Suprapubic skin (tissue), 4 donors: ENCODE measurements around the gene DOK4. TPM values are rescaled to one million over a fixed set of nuclear protein-coding genes. Genes with fewer than 3 reads are reported as not detected.

Experiments
- DNase-seq, 2 donors: peaks; one replicate each; pipeline ENCODE4 v3.0.0-alpha.2; 2019; ENCODE audit warnings: low spot score in 2 of 2
- H3K27ac ChIP-seq: fragments of 200-600 bp; sonication (generic); one replicate; pipeline ENCODE4 v1.5.1; 2019
- H3K27me3 ChIP-seq: fragments of 200-600 bp; sonication (generic); one replicate; pipeline ENCODE4 v1.5.1; 2019
- H3K36me3 ChIP-seq: fragments of 200-600 bp; sonication (generic); one replicate; pipeline ENCODE4 v1.5.1; 2019
- H3K4me1 ChIP-seq: fragments of 200-600 bp; sonication (generic); one replicate; pipeline ENCODE4 v1.5.1; 2019
- H3K4me3 ChIP-seq: fragments of 200-600 bp; sonication (generic); one replicate; pipeline ENCODE4 v1.5.1; 2019; ENCODE audit warnings: mild to moderate bottlenecking
- H3K9me3 ChIP-seq: fragments of 200-600 bp; sonication (generic); one replicate; pipeline ENCODE4 v1.5.1; 2019
- EP300 ChIP-seq: sonication (generic); formaldehyde crosslinking; IDR thresholded peaks from one replicate; pipeline ENCODE4 v1.6.1; 2017; ENCODE audit warnings: antibody characterized with exemption
- POLR2A ChIP-seq, 2 donors: fragments of 450-650 bp; IDR thresholded peaks; one replicate each; pipeline ENCODE4 v1.6.1; 2017; ENCODE audit warnings: antibody characterized with exemption in 2 of 2, mild to moderate bottlenecking in 2 of 2, moderate library complexity in 2 of 2
- POLR2AphosphoS5 ChIP-seq, 3 donors: sonication (generic); formaldehyde crosslinking; IDR thresholded peaks; one replicate each; pipeline ENCODE4 v1.6.1; 2017; ENCODE audit warnings: antibody characterized with exemption in 3 of 3
- WGBS: methylation state at CpG from one replicate; pipeline ENCODE4 v1.1.5; 2018; 5-methylcytosine and 5-hydroxymethylcytosine counted together
- total RNA-seq, 4 donors: library from RNA; depleted of rRNA; stranded (reverse); fragments of >200 nt; gene quantifications; one replicate each; pipeline ENCODE4 v1.1.0, GENCODE V29; 2016
- TF ChIP-seq, protein P1 (sequence below), 2 donors: fragments of 200-600 bp in 1 of 2; fragments of 450-650 bp in 1 of 2; sonication (generic) in 1 of 2; IDR thresholded peaks; one replicate each; pipeline ENCODE4 v1.5.1; 2016 to 2019; ENCODE audit warnings: antibody characterized with exemption in 2 of 2, mild to moderate bottlenecking in 1 of 2, moderate library complexity in 1 of 2

Gene DOK4
- total RNA-seq, 4 donors from 2014 or later: 29.8 to 66.8 (median 51.3) TPM

DNA sequence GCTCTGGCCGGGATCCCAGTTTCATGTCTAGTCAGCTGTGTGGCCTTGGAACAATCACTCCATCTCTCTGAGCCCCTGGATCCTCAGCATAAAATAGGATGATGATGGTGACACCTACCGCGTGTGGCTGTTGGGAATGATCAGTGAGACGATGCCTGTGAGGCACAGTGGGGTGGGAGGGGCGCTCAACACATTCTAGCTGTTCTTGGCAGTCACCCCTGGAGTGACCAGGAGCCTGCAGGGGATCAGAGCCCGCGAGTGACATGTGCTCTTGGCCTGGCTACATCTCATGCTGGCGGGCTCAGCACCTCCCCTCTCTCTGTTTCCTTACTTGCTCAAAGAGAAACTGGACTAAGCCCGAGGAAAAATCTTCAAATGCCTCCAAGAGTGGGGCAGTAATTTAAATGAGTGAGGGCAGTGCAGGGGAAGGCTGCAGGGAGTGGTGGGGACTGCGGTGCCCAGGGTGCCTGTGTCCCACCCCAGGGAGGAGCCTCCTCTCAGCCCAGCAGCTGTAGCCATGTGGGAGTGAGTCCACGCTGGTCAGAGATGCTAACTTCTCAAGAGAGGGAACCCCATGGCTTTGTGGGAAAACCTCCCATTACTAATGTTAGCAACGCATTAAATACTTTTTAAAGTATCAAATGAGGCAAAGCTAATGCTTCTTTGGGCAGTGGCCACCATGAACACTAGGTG lies 23.1 kb upstream of the DOK4 start:
- WGBS: 68% methylated on average over 9 of the region's 12 CpGs
- no peak overlapping the region for H3K4me3 ChIP-seq
- no peak overlapping the region for H3K27ac ChIP-seq
- no peaks in the 10 kb centered on the region for H3K27me3 ChIP-seq
- H3K9me3 ChIP-seq: no peaks in the 10 kb centered on the region
- H3K36me3 ChIP-seq: peaks cover 6% of the 10 kb centered on the region
- no peaks in the 10 kb centered on the region for H3K4me1 ChIP-seq
- DNase-seq: no peak
- no peak for TF ChIP-seq POLR2AphosphoS5 (IDR thresholded peaks at IDR 0.05)
- TF ChIP-seq EP300: no peak
- no peak for TF ChIP-seq POLR2A (IDR thresholded peaks at IDR 0.05)
- TF ChIP-seq, protein P1, sequence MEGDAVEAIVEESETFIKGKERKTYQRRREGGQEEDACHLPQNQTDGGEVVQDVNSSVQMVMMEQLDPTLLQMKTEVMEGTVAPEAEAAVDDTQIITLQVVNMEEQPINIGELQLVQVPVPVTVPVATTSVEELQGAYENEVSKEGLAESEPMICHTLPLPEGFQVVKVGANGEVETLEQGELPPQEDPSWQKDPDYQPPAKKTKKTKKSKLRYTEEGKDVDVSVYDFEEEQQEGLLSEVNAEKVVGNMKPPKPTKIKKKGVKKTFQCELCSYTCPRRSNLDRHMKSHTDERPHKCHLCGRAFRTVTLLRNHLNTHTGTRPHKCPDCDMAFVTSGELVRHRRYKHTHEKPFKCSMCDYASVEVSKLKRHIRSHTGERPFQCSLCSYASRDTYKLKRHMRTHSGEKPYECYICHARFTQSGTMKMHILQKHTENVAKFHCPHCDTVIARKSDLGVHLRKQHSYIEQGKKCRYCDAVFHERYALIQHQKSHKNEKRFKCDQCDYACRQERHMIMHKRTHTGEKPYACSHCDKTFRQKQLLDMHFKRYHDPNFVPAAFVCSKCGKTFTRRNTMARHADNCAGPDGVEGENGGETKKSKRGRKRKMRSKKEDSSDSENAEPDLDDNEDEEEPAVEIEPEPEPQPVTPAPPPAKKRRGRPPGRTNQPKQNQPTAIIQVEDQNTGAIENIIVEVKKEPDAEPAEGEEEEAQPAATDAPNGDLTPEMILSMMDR (IDR thresholded peaks at IDR 0.05): no peak

GRCh38 chr16:57508035-57508425 lies 21.7 kb upstream of the DOK4 start:
- H3K27ac ChIP-seq: no peak overlapping the region
- peaks cover 6% of the 10 kb centered on the region for H3K36me3 ChIP-seq
- no peak overlapping the region for H3K4me3 ChIP-seq
- H3K27me3 ChIP-seq: no peaks in the 10 kb centered on the region
- no peaks in the 10 kb centered on the region for H3K9me3 ChIP-seq
- H3K4me1 ChIP-seq: no peaks in the 10 kb centered on the region
- no peak for DNase-seq
- WGBS: 67% methylated on average over 3 of the region's 3 CpGs
- no peak for TF ChIP-seq POLR2A (IDR thresholded peaks at IDR 0.05)
- TF ChIP-seq, protein P1 (IDR thresholded peaks at IDR 0.05): no peak
- no peak for TF ChIP-seq POLR2AphosphoS5 (IDR thresholded peaks at IDR 0.05)
- TF ChIP-seq EP300: no peak

DNA sequence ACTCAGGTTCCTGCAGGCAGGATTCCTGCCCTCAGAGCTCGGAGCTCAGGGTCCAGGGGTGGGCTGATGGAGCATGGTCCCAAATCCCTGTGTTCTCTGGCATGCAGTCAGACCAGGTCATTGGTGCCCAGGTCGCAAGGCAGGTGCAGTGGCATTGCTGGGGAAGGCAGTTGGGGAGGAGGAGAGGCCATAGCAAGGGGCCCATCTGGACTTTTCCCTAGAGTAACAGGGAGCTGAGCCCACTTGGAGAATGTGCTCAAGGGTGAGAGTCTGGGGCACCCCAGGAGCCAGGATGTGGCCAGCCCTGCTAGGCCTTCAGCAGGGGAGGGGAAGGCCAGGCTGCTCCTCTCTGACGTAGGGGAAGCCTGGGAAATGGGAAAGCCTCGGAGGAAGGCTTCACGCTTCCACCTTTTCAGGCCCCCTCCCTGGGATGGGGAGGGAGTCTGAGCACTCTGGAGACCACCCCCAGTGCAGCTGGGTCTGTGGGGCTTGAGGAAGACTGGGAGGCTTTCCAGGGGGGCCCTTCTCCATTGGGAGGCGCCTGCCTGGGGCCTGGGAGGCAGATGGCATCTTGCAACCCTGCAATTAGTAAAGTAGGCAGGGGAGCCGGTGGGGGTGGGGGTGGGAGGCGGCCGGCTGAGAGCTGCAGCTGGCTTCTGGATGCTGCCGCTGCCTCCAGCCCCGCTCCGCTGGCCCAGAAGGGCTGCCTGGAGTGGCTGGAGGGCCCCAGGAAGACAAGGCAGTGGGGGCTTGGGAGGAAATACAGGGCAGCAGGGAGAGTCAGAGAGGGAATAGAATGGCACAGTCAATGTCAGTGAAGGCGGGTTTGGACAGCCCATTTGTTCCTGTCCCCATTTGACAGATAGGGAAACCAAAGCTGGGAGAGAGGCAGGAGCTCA lies 21.1 kb upstream of the DOK4 start:
- peaks cover 3% of the 10 kb centered on the region for H3K36me3 ChIP-seq
- WGBS: 80% methylated on average over 11 of the region's 13 CpGs
- no peak overlapping the region for H3K27ac ChIP-seq
- TF ChIP-seq POLR2A (IDR thresholded peaks at IDR 0.05) (no peak), EP300 (no peak), POLR2AphosphoS5 (IDR thresholded peaks at IDR 0.05) (no peak)
- TF ChIP-seq, protein P1 (IDR thresholded peaks at IDR 0.05): no peak
- H3K9me3 ChIP-seq: no peaks in the 10 kb centered on the region
- H3K4me3 ChIP-seq: no peak overlapping the region
- DNase-seq: no peak
- H3K4me1 ChIP-seq: no peaks in the 10 kb centered on the region
- H3K27me3 ChIP-seq: no peaks in the 10 kb centered on the region

DNA sequence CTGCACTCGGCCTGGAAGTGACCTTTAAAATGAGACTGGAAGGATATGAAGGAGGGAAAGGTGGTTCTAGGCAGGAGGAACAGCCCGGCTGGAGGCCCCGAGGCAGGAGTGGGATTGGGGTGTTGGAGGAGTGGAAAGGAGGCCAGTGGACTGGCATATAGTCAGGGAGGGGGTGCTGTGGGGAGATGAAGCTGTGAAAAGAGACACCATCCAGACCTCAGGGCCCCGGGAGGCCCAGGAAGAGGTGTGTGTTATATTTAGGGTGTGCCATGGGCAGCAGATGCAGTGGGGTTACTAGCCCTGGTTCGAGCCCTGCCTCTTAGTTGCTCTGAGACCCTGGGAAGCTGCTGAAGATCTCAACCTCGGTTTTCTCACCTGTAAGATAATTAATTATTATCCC lies 18.9 kb upstream of the DOK4 start:
- no peak overlapping the region for H3K4me3 ChIP-seq
- DNase-seq: no peak
- no peaks in the 10 kb centered on the region for H3K4me1 ChIP-seq
- no peaks in the 10 kb centered on the region for H3K9me3 ChIP-seq
- WGBS: 78% methylated on average over 6 of the region's 6 CpGs
- no peak for TF ChIP-seq POLR2A (IDR thresholded peaks at IDR 0.05)
- TF ChIP-seq EP300: no peak
- no peak for TF ChIP-seq POLR2AphosphoS5 (IDR thresholded peaks at IDR 0.05)
- TF ChIP-seq, protein P1 (IDR thresholded peaks at IDR 0.05): no peak
- H3K27ac ChIP-seq: no peak overlapping the region
- H3K27me3 ChIP-seq: no peaks in the 10 kb centered on the region
- H3K36me3 ChIP-seq: no peaks in the 10 kb centered on the region

GRCh38 chr16:57504491-57504890 lies 18.2 kb upstream of the DOK4 start:
- H3K36me3 ChIP-seq: no peaks in the 10 kb centered on the region
- DNase-seq: no peak
- TF ChIP-seq EP300 (no peak), POLR2A (IDR thresholded peaks at IDR 0.05) (no peak), POLR2AphosphoS5 (IDR thresholded peaks at IDR 0.05) (no peak)
- TF ChIP-seq, protein P1 (IDR thresholded peaks at IDR 0.05): no peak

More at GRCh38 chr16:57504491-57504890, 18.2 kb upstream of the DOK4 start:
- no peak overlapping the region for H3K4me3 ChIP-seq
- no peak overlapping the region for H3K27ac ChIP-seq
- no peaks in the 10 kb centered on the region for H3K27me3 ChIP-seq
- no peaks in the 10 kb centered on the region for H3K9me3 ChIP-seq
- H3K4me1 ChIP-seq: no peaks in the 10 kb centered on the region
- WGBS: 90% methylated on average over 5 of the region's 5 CpGs
